Measurements from ENCODE around the gene QRICH2. TPM values are rescaled to one million over a fixed set of nuclear protein-coding genes. Genes with fewer than 3 reads are reported as not detected.

Gene QRICH2
- total and polyA plus RNA-seq, 7 donors = 0.69 to 5.0 (median 2.5) TPM

DNA sequence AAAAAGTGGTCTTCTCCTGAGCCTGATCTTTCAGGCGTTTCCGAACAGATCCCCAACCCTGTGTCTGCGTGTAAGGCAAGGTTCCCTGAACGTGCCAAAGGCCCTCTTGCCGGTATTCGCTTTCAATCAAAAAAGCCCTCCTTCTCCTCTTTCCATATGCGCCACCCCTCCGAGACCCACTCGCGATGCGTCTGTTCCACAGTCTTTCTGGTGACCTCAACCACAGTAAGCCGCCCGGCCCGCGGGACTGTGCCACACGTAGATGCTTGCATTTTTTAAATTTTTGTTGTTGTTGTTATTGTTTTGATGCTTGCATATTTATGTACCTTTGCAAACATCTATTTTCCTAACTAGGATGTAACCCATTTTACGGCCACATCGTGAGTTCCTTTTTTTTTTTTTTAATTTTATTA lies 46.2 kb upstream of the QRICH2 start:
- Histone ChIP-seq H3K4me1 (peaks cover 3 to 21% (median 18%) of the 10 kb centered on the region in 4 donors), H3K36me3 (no peaks in the 10 kb centered on the region), H3K27ac (peak overlapping the region; percentile 79 to 89 (median 86)), H3K4me3 (peak overlapping the region; percentile 72 to 98 (median 86)), H3K9me3 (no peaks in the 10 kb centered on the region), H3K27me3 (no peaks in the 10 kb centered on the region)
- no peak for DNase-seq
- TF ChIP-seq, protein P1, sequence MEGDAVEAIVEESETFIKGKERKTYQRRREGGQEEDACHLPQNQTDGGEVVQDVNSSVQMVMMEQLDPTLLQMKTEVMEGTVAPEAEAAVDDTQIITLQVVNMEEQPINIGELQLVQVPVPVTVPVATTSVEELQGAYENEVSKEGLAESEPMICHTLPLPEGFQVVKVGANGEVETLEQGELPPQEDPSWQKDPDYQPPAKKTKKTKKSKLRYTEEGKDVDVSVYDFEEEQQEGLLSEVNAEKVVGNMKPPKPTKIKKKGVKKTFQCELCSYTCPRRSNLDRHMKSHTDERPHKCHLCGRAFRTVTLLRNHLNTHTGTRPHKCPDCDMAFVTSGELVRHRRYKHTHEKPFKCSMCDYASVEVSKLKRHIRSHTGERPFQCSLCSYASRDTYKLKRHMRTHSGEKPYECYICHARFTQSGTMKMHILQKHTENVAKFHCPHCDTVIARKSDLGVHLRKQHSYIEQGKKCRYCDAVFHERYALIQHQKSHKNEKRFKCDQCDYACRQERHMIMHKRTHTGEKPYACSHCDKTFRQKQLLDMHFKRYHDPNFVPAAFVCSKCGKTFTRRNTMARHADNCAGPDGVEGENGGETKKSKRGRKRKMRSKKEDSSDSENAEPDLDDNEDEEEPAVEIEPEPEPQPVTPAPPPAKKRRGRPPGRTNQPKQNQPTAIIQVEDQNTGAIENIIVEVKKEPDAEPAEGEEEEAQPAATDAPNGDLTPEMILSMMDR (IDR thresholded peaks at IDR 0.05) = no peak
- TF ChIP-seq POLR2A (IDR thresholded peaks at IDR 0.05) (no peak), EP300 (IDR thresholded peaks at IDR 0.05) (no peak), POLR2AphosphoS5 (IDR thresholded peaks at IDR 0.05) (no peak)
- WGBS, 2 donors = 1% methylated on average over 18 of the region's 18 CpGs
- intact Hi-C loops (cut with DNase I) = no loop called here

DNA sequence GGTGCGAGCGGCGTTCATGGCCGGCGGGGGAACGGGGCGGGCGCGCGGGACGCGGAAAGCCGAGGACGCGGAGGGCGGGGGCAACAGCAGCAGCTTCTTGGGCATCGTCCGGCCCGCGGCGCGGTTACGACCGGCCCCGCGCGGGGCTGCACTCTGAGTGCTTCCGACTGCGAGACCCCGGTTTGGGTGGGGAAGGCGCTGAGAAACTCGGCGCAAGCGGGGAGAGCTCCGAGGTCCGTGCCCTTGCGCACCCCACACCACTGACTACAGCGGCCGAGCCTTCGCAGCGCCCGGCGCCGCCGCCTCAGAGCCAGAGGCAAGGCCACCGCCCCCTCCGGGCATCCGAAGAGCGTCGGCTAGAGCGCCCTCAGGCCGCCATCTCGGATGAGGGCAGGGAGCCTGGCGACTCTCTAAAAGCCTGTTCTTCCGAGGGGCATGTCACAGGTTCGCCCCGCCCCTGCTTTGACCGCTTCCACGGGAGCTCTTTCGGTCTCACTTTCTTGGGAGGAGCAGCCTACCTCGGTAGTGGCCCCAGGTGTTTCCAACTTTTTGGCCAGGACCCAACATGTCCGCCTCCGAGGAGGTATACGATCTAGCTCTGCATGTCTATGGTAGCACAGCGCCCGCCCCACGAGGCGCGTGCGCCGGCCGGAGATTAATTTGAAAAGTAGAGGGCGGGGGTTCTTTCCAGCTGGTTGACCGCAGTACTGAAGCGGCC lies 45.7 kb upstream of the QRICH2 start, which contains the start of gene PRPSAP1:
Gene PRPSAP1, minus strand, starts transcription at position 318 of the 718 bp plus-strand sequence. Its CDS starts 213 bp downstream, at position 105.
- no peaks in the 10 kb centered on the region for H3K36me3 ChIP-seq
- peak; percentile 92 for DNase-seq
- intact Hi-C loops (cut with DNase I) = loop anchor here (1.0 kb wide), 1 partner anchor 31 kb away; the partner anchor contains the start of gene SPHK1
- H3K9me3 ChIP-seq = no peaks in the 10 kb centered on the region
- H3K4me3 ChIP-seq = peak within 1 kb of the TSS; percentile 72 to 98 (median 86)
- H3K4me1 ChIP-seq = peaks cover 3 to 21% (median 18%) of the 10 kb centered on the region in 4 donors
- WGBS, 2 donors = 0 to 1% methylated on average over 75 of the region's 75 CpGs
- no peaks in the 10 kb centered on the region for H3K27me3 ChIP-seq
- TF ChIP-seq, protein P1 (IDR thresholded peaks at IDR 0.05) = peak in 3 of 4 experiments; percentile 27 to 42 (median 35)
- TF ChIP-seq EP300 (IDR thresholded peaks at IDR 0.05) (no peak), POLR2AphosphoS5 (IDR thresholded peaks at IDR 0.05) (peak; percentile 79 to 90 (median 88)), POLR2A (IDR thresholded peaks at IDR 0.05) (peak; percentile 61 to 75)
- peak within 1 kb of the TSS; percentile 79 to 89 (median 86) for H3K27ac ChIP-seq

DNA sequence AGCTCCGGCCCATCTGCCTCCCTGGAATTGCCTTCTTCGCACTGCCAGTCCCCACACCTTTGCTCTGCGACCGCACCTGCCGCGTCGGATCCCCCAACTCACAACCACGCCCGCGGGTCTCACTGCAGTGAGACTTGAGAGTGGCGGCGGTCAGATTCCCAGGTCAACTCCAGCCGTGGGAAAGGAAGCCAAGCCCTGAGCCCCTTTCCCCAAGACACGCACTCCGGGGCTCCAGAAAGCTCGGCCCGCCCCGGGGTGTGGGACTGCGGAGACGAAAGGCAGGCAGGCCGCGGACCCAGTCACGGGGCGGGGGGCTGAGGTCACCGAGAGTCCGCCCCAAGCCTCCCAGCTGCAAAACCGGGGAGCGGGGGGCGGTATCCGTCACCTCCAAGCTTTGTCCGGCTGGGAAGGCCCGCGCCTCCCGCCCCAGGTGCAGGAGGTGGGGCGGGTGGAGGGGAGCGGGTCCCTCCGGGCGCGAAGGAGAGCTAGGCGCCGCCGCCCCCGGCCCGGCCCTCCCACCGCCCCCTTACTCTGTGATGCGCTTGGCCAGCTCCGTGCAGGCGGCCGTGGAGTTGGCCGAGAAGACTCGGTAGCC lies 45.0 kb upstream of the QRICH2 start:
- H3K36me3 ChIP-seq = peaks cover 0 to 4% (median under 1%) of the 10 kb centered on the region in 4 donors
- no peaks in the 10 kb centered on the region for H3K27me3 ChIP-seq
- H3K9me3 ChIP-seq = no peaks in the 10 kb centered on the region
- intact Hi-C loops (cut with DNase I) = loop anchor here (1.0 kb wide), 1 partner anchor 31 kb away; the partner anchor contains the start of gene SPHK1
- WGBS, 2 donors = 0 to 1% methylated on average over 51 of the region's 51 CpGs
- peak overlapping the region; percentile 79 to 89 (median 86) for H3K27ac ChIP-seq
- TF ChIP-seq, protein P1 (IDR thresholded peaks at IDR 0.05) = no peak
- no peak for TF ChIP-seq POLR2AphosphoS5 (IDR thresholded peaks at IDR 0.05)
- TF ChIP-seq POLR2A (IDR thresholded peaks at IDR 0.05) = no peak
- TF ChIP-seq EP300 (IDR thresholded peaks at IDR 0.05) = no peak
- H3K4me1 ChIP-seq = peaks cover 3 to 21% (median 18%) of the 10 kb centered on the region in 4 donors
- peak overlapping the region; percentile 72 to 98 (median 86) for H3K4me3 ChIP-seq
- DNase-seq = peak; percentile 68

DNA sequence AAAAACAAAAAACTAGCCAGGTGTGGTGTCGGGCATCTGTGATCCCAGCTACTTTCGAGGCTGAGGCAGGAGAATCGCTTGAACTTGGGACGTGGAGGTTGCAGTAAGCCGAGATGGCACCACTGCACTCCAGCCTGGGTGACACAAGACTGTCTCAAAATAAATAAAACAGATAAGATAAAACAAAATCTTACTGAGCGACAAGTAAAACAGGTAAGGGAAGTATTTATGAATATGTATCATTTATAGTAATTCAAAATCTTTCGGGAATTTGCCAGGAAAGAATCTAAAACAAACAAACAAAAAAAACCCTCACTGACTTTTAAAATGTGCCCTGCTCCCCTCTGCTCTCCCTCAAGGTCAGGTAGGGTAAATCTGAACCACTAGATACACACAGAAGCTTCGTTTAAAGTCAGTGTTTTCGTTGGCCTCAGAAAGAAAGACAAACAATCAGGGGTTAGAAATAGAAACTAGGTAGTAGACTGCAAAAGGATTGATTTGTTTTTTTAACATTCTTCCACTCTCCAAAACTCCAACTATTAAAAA lies 43.5 kb upstream of the QRICH2 start:
- 72 to 84% methylated on average over 9 of the region's 9 CpGs for WGBS, 2 donors
- H3K27me3 ChIP-seq = no peaks in the 10 kb centered on the region
- H3K9me3 ChIP-seq = no peaks in the 10 kb centered on the region
- H3K4me3 ChIP-seq = no peak overlapping the region
- no peak for DNase-seq
- peaks cover 5 to 17% (median 11%) of the 10 kb centered on the region in 4 donors for H3K36me3 ChIP-seq
- intact Hi-C loops (cut with DNase I) = no loop called here
- TF ChIP-seq EP300 (IDR thresholded peaks at IDR 0.05) (no peak), POLR2AphosphoS5 (IDR thresholded peaks at IDR 0.05) (no peak)
- TF ChIP-seq, protein P1 (IDR thresholded peaks at IDR 0.05) = no peak
- no peak overlapping the region for H3K27ac ChIP-seq
- H3K4me1 ChIP-seq = peaks cover 3 to 21% (median 18%) of the 10 kb centered on the region in 4 donors
